Measurements from ENCODE around the gene RERE.
"Not testable (repeated sequence)": the region's sequence is repeated elsewhere in the genome, so short reads cannot be mapped to it uniquely, and the experiment has no call there.

Gene RERE

DNA sequence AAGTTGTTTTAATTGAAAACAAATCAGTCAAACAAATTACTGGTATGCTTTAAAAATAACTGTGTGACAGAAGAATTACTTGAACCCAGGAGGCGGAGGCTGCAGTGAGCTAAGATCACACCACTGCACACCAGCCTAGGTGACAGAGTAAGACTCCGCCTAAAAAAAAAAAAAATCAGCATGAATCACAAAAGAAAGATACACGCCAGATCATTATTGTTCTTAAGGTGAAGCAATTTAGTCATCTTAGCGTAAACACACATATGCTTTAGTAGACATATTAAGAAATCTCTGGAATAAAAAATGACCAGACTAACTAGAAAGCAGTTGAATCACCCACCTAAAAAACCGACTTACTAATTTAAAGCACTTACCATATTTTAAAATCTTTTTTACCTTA, 20.2 kb downstream of the RERE start:
- no peak for DNase-seq (ENCODE audit: low spot score)

- DNase-seq (ENCODE audit: low spot score) = no peak
These were observed 20.6 kb downstream of the RERE start for GRCh38 chr1:8796812-8797211.

DNA sequence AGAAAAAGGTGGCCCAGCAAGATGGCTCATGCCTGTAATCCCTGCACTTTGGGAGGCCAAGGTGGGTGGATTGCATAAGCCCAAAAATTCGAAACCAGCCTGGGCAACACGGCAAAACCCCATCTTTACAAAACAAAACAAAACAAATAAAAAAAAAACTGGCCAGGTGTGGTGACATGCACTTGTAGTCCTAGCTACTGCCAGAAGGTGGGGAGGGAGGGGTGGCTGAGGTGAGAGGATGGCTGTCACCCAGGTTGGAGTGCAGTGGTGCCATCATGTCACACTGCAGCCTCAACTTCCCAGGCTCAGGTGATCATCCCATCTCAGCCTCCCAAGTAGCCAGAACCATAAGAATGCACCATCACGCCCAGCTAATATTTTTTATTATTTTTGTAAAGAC, 22.8 kb downstream of the RERE start:
- no peak for DNase-seq (ENCODE audit: low spot score)

GRCh38 chr1:8791819-8792218, 25.6 kb downstream of the RERE start:
- DNase-seq (ENCODE audit: low spot score) = no peak

GRCh38 chr1:8790987-8791386, 26.5 kb downstream of the RERE start:
- no peak for DNase-seq (ENCODE audit: low spot score)

DNA sequence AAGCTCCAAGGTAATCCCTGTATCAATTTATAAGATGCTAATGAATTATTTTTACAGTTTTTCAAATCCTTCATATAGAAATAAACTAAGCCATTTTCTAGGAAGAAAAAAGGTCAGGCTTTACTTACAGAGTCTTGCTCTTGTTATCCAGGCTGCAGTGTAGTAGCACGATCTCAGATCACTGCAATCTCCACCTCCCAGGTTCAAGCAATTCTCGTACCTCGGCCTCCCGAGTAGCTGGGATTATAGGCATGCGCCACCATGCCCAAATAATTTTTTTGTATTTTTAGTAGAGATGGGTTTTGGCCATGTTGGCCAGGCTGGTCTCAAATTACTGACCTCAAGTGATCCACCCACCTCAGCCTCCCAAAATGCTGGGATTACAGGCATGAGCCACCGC, 27.0 kb downstream of the RERE start:
- DNase-seq (ENCODE audit: low spot score) = no peak

GRCh38 chr1:8789314-8790214, 27.9 kb downstream of the RERE start:
- no peak for DNase-seq (ENCODE audit: low spot score)

DNA sequence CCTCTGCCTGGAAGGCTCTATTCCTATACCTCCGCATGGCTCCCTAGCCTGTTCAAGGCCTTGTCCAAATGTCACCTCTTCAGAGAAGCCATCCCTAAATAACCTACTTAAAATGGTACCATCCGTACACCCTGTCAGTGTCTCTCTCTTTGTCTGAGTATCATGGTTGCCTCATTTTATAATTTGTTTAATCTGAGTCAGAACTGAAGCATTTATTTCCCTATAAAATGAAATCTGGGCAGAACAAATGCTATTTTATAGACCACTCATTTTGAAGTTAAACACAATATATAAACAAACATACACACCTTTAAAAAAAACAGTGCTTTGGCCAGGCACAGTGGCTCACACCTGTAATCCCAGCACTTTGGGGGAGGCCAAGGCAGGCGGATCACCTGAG, 30.2 kb downstream of the RERE start:
- DNase-seq (ENCODE audit: low spot score) = no peak

GRCh38 chr1:8786204-8786603, 31.2 kb downstream of the RERE start:
- not testable (repeated sequence) for DNase-seq (ENCODE audit: low spot score)

GRCh38 chr1:8782955-8783354, 34.5 kb downstream of the RERE start:
- no peak for DNase-seq (ENCODE audit: low spot score)

DNA sequence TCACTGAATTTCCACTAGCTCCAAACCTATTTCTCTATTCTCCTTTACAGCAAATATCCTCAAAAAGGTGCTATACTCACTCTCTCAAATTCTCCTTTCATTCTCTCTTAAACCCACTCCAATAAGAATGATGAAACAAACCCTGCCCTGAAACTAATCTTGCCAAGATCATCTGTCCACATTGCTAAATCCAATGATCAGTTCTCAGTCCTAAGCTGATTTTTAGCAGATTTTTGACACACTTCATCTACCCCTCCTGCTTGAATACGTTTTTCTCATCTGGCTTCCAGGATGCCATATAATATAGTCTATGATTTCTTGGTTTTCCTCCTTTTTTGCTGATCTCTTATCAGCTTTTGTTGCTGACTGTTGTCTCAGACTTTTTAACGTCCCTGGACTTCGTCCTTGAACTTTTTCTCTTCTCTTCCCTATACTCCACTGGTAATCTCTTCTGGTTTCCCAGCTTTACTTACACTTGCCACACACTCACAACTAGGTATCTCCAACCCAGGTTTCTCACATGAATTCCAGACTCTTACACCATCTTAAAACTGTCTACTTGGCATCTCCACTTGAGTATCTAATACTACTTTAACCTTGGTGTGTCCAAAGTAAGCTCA, 35.3 kb downstream of the RERE start:
- DNase-seq (ENCODE audit: low spot score) = no peak

- no peak for DNase-seq (ENCODE audit: low spot score)
These were observed 37.0 kb downstream of the RERE start for GRCh38 chr1:8780405-8780804.

- DNase-seq (ENCODE audit: low spot score) = no peak
These were observed 39.6 kb downstream of the RERE start for GRCh38 chr1:8777867-8778266.

DNA sequence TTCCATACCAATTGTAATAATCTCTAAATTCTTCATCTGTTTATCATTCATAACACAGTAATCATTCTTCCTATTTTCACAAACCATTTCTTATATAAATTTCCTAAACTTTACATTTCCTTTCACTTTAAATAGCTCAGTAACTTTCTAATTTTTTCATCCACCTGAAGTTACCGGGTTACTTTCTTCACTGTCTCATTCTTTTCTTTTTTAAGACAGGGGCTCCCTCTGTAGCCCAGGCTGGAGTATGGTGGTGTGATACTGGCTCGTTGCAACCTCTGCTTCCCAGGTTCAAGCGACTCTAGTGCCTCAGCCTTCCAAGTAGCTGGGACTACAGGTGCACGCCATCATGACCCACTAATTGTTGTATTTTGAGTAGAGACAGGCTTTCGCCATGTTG, 41.3 kb downstream of the RERE start:
- DNase-seq (ENCODE audit: low spot score) = no peak

DNA sequence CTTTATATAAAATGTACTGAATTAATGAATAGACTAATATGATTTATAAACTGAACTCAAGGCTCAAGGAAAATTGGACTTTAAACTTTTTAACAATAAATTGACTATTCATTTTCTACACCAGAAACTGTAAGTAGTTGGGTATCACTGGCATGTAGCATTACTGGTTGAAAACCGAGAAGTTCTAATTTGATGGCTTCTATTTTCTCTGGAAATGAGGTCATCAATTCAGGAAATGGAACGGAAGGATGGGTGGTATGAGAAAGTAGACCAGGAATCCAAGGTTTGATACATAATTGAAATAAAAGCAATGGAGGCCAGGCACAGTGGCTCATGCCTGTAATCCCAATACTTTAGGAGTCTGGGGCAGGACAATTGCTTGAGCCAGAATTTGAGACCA, 50.4 kb downstream of the RERE start:
- no peak for DNase-seq (ENCODE audit: low spot score)

- DNase-seq (ENCODE audit: low spot score) = no peak
These were observed 52.2 kb downstream of the RERE start for GRCh38 chr1:8765198-8765597.

DNA sequence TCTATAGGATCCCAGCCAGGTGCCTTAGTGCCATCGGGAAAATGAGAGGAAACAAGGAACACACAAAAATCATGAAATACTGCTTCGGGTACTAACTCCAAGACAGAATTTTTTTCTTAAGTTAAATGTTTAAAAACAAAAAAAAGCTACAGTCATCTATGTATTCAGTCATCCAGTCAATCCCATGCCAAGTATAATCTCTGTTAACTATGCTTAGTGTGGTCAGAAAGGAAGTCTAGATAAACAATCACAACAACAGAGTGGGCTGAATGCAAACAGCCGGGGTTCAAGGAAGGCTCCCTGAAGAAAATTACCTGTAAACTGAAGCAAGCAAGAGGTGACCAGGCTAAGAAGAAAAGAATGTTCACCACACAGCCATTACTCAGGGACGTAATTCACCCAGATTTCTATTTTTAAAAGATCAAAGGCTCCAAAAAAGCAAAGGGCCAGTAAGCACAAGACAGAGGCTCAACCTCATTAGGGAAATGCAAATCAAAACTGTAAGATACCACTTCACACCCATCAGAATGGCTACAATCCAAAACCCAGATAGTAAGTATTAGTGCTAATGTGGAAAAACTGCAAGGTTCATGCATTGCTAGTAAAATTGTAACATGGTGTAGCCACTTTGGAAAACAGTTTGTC, 53.0 kb downstream of the RERE start:
- no peak for DNase-seq (ENCODE audit: low spot score)

GRCh38 chr1:8763888-8764287, 53.6 kb downstream of the RERE start:
- DNase-seq (ENCODE audit: low spot score) = no peak

GRCh38 chr1:8754993-8755392, 62.4 kb downstream of the RERE start:
- no peak for DNase-seq (ENCODE audit: low spot score)

DNA sequence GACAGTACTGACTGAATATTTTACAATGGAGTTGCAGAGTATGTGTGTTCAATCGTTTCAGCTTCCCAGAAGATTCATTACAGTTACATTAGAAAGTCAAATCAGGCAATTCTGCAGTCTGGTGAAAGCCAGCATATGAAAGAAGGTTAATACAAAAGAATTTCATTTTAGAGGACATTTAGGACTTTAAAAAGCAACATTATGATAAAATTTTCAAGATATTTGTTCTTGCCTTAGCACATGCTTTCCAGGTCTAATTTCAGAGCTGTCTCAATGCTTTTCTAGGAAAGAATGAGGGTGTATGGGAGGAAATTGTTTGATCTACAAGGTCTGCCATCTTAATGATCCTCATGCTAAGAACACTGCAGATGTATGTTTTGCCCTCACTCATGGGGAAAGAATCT, 63.2 kb downstream of the RERE start:
- DNase-seq (ENCODE audit: low spot score) = no peak

DNA sequence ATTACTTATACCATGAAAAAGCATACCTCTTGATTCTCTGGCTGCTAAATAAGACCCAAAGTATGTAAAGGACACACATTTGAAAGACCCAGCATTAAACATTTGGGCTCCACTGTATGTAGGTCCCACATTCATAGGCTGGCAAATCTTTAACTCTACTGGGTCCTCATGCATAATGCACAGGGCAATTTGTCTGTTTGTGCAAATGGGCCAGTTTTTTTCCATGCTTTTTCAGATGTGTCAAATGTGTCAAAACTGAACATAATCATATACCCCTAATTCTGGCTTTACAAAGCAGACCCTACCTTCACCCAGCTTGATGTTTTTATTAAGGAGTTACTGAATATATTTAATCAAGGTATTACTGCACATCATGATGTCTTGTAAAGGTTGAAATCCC, 63.7 kb downstream of the RERE start:
- no peak for DNase-seq (ENCODE audit: low spot score)

GRCh38 chr1:8752921-8753713, 64.3 kb downstream of the RERE start:
- no peak for DNase-seq (ENCODE audit: low spot score)

Measured in AG20443 (cell line).